D721Med (cell line): Measurements from ENCODE around the gene RAB3C.
"Not testable (repeated sequence)": the region's sequence is repeated elsewhere in the genome, so short reads cannot be mapped to it uniquely, and the experiment has no call there.

Experiments used
- DNase-seq: peaks from one replicate; pipeline ENCODE4 v3.0.0; 2011; ENCODE audit warnings: low spot score; ENCODE audit not compliant: insufficient read length
- FAIRE-seq: peaks from 2 replicates; lab custom pipeline; 2011; peaks lifted over from hg19 to GRCh38; lab: Jason Lieb, UNC
- CTCF ChIP-seq: IDR thresholded peaks from 2 replicates; pipeline ENCODE4 v1.5.1; 2012; ENCODE audit warnings: mild to moderate bottlenecking, control low read depth; ENCODE audit not compliant: insufficient read depth; ENCODE audit errors: missing control alignments

Gene RAB3C

GRCh38 chr5:58699762-58700118 lies 116.9 kb downstream of the RAB3C start:
- no peak for FAIRE-seq
- TF ChIP-seq CTCF, result no peak

GRCh38 chr5:58703925-58704555 lies 121.2 kb downstream of the RAB3C start:
- no peak for FAIRE-seq
- TF ChIP-seq CTCF, result no peak
- DNase-seq, result no peak

More at GRCh38 chr5:58699762-58700118, 116.9 kb downstream of the RAB3C start:
- no peak for DNase-seq

DNA sequence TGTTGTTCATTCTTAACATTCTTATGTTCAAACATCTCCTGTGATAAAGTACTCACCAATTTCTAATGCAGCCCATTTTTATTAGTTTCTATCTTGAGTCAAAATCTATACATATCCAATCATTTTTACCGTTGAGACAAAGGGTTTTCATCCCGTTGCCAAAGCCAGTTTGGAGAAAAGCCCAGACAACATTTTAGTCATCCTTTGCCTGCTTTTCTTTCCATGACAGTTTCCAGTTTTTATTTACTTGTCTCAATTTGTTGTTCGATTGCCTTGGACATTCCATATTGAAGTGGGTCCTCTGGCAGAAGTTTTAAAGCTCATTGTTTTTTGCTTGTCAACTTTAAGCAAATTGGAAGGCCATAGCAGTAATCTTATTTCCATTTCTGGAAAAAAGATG lies 123.9 kb downstream of the RAB3C start:
- peak; percentile 60 for FAIRE-seq
- DNase-seq, result no peak
- no peak for TF ChIP-seq CTCF

DNA sequence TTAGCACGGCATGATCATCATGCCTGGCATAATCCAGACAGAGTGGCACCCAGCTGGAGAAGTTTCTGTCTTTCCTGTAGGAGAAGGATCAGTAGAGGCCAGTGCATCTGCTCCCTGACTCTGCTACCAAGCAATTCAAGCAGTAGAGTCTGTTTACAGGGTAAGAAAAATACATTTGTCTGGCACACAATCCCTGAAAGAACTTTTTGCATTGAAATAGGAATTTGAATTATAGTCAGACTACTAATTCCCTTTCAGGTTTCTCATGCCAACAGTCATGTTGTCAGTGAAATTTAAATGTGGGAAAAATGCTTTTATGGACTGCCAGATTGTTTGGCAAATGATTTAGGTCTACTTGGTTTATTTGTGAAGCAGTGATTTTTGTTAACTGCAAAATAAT lies 125.6 kb downstream of the RAB3C start:
- TF ChIP-seq CTCF, result no peak
- no peak for FAIRE-seq

DNA sequence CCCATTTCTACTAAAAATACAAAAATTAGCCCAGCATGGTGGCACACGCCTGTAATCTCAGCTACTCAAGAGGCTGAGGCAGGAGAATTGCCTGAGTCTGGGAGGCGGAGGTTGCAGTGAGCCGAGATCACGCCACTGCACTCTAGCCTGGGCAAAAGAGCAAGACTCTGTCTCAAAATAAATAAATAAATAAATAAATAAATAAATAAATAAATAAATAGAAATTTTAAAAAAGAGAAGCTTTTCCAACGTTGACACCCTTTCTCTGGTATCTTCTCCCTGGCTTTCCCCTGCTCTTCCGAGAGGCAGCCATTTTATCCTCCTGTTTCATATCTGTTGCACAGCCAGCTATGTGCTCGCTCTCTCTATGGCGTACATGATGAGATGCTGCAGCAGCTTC lies 127.5 kb downstream of the RAB3C start:
- not testable (repeated sequence) for DNase-seq, FAIRE-seq

More for the DNA sequence above, 125.6 kb downstream of the RAB3C start:
- DNase-seq, result no peak

DNA sequence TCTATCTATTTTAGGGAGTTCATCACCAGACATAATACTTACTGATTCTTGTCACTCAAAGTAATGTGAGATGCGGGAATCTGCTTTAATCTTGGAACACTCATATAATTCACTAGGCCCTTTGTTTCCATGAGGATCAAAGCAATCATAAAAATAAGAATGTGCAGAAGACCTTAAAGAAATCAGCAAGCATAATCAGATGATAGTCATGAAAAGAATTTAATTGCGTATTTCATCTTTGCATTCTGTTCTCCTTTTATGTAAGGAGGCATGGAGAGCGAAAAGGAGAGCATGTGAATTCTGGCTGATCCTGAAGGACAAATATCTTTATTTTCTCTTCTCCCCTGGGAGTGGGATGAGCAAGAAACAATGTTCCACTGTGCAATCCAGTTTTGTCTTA lies 128.0 kb downstream of the RAB3C start:
- FAIRE-seq (no peak), DNase-seq (no peak)
- no peak for TF ChIP-seq CTCF

DNA sequence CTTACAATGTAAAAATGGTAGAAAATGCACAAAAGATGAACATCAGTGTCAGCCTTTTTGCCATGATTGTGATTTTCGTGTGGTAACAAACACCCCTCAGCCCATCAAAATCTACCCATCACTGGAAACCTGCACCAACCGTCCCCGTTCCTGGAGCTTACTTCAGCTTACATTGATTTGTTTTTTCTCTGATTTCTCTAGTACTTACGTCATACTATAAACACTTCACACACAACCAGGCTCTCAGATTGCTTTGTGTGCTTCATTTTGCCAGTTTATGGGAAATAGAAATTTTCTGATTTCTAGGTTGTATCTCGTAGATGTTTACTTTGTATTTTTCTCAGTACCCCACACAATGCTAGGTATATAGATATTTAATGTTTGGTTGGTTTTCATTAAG lies 129.1 kb downstream of the RAB3C start:
- FAIRE-seq (no peak), DNase-seq (no peak)
- TF ChIP-seq CTCF, result no peak

GRCh38 chr5:58714046-58714445 lies 131.2 kb downstream of the RAB3C start:
- no peak for FAIRE-seq
- no peak for TF ChIP-seq CTCF
- no peak for DNase-seq
